PC-9 (cell line): ENCODE data around the gene ZNF469. TPM values are rescaled to one million over a fixed set of nuclear protein-coding genes. Genes with fewer than 3 reads are reported as not detected.

Source experiments
- BruUV-seq: library from RNA; stranded (reverse); fragments of 400-500 nt; replicated peaks from 2 replicates; lab custom pipeline; 2021; lab: Mats Ljungman, UMichigan
- CTCF ChIA-PET: fragments of 300-600 bp; sonication (Branson Sonifier 250); formaldehyde crosslinking; loops from one replicate; lab custom pipeline; 2022; ENCODE audit warnings: antibody characterized with exemption; lab: Charles Lee
- POLR2A ChIA-PET: fragments of 300-600 bp; sonication (Branson Sonifier 250); formaldehyde crosslinking; loops from one replicate; lab custom pipeline; 2022; ENCODE audit warnings: antibody characterized with exemption; ENCODE audit not compliant: unreplicated experiment; lab: Charles Lee
- DNase-seq, 2 experiments: peaks; one replicate each; pipeline versions ENCODE4 v3.0.0 to v3.0.0-alpha.2; 2015 to 2022; ENCODE audit warnings: mixed read lengths in 1 of 2
- H2AFZ ChIP-seq: fragments of 200-600 bp; sonication (generic); 2 replicates; pipeline ENCODE4 v1.8.1; 2017; ENCODE audit warnings: antibody characterized with exemption
- H3F3A ChIP-seq: fragments of 200-600 bp; sonication (generic); 2 replicates; pipeline ENCODE4 v1.8.1; 2017; ENCODE audit warnings: antibody characterized with exemption, mild to moderate bottlenecking, low read depth; ENCODE audit not compliant: insufficient read depth
- H3K27ac ChIP-seq: fragments of 200-600 bp; sonication (generic); 2 replicates; pipeline ENCODE4 v1.6.1; 2016; ENCODE audit warnings: mixed run types
- H3K27me3 ChIP-seq: fragments of 200-600 bp; sonication (generic); 2 replicates; pipeline ENCODE4 v1.6.1; 2016; ENCODE audit warnings: low read depth, mixed run types; ENCODE audit not compliant: insufficient read depth
- H3K36me3 ChIP-seq: fragments of 200-600 bp; sonication (generic); 2 replicates; pipeline ENCODE4 v1.6.1; 2016; ENCODE audit warnings: low read depth, mixed run types
- H3K4me1 ChIP-seq: fragments of 200-600 bp; sonication (generic); replicated peaks from 2 replicates; pipeline ENCODE4 v1.6.1; 2016; ENCODE audit warnings: mixed run types; ENCODE audit not compliant: insufficient read depth
- H3K4me2 ChIP-seq: fragments of 200-600 bp; sonication (generic); 2 replicates; pipeline ENCODE4 v1.6.1; 2017; ENCODE audit warnings: mixed run types
- H3K4me3 ChIP-seq: fragments of 200-600 bp; sonication (generic); 2 replicates; pipeline ENCODE4 v1.6.1; 2016; ENCODE audit warnings: mixed run types
- H3K79me2 ChIP-seq: fragments of 200-600 bp; sonication (generic); 2 replicates; pipeline ENCODE4 v1.6.1; 2017; ENCODE audit warnings: low read depth, mixed run types
- H3K9me2 ChIP-seq: fragments of 200-600 bp; sonication (generic); 2 replicates; pipeline ENCODE4 v1.8.1; 2017; ENCODE audit warnings: mild to moderate bottlenecking; ENCODE audit not compliant: insufficient read depth
- H3K9me3 ChIP-seq: fragments of 200-600 bp; sonication (generic); 2 replicates; pipeline ENCODE4 v1.8.1; 2016; ENCODE audit warnings: low read depth; ENCODE audit not compliant: insufficient read depth
- H4K20me1 ChIP-seq: fragments of 200-600 bp; sonication (generic); 2 replicates; pipeline ENCODE4 v1.8.1; 2017; ENCODE audit not compliant: insufficient read depth
- CTCF ChIP-seq: fragments of 200-600 bp; sonication (generic); conservative IDR thresholded peaks from 2 replicates; pipeline ENCODE4 v1.6.1; 2017; ENCODE audit warnings: mixed run types, antibody characterized with exemption, mild to moderate bottlenecking, moderate library complexity
- EZH2 ChIP-seq: fragments of 200-600 bp; sonication (generic); IDR thresholded peaks from 2 replicates; pipeline ENCODE4 v1.8.0; 2017; ENCODE audit warnings: antibody characterized with exemption, low read depth
- intact Hi-C: fragments of 100-400 bp; cut with micrococcal nuclease; formaldehyde crosslinking; loops from one replicate; pipeline ENCODE4 v1.10.0; 2022; ENCODE audit not compliant: unreplicated experiment
- total RNA-seq: library from RNA; stranded (reverse); gene quantifications from 2 replicates; pipeline ENCODE4 v1.2.3, GENCODE V29; 2021

Gene ZNF469
- total RNA-seq, 1 experiment from 2014 or later, result 9.8 TPM

GRCh38 chr16:88380619-88381018, 2.1 kb upstream of the ZNF469 start:
- BruUV-seq, result no TSS peak
- H3K27me3 ChIP-seq, result peaks cover 5% of the 10 kb centered on the region; the same call in 1 of the 2 replicates
- H3K4me1 ChIP-seq, result peaks cover 10% of the 10 kb centered on the region
- peaks cover 17% of the 10 kb centered on the region for H3F3A ChIP-seq
- DNase-seq, result no peak
- H3K36me3 ChIP-seq, result no peaks in the 10 kb centered on the region
- intact Hi-C loops, result loop anchor here (10.0 kb wide), 1 partner anchor 186 kb away; no protein-coding TSS in a partner anchor
- ChIA-PET POLR2A (no interaction called here), CTCF (no interaction called here)
- H3K9me2 ChIP-seq, result no peaks in the 10 kb centered on the region
- no peak for TF ChIP-seq CTCF
- no peak for TF ChIP-seq EZH2
- H3K79me2 ChIP-seq, result no peaks in the 10 kb centered on the region
- H3K27ac ChIP-seq, result no peak overlapping the region
- no peak overlapping the region for H2AFZ ChIP-seq
- H3K4me2 ChIP-seq, result no peak overlapping the region
- no peak overlapping the region for H3K4me3 ChIP-seq
- H4K20me1 ChIP-seq, result no peaks in the 10 kb centered on the region
- no peaks in the 10 kb centered on the region for H3K9me3 ChIP-seq

- Histone ChIP-seq H3K36me3 (no peaks in the 10 kb centered on the region), H3K9me3 (no peaks in the 10 kb centered on the region), H3K4me1 (peaks cover 10% of the 10 kb centered on the region), H3F3A (peaks cover 17% of the 10 kb centered on the region), H3K27me3 (peaks cover 5% of the 10 kb centered on the region; the same call in 1 of the 2 replicates), H3K4me2 (no peak overlapping the region), H2AFZ (no peak overlapping the region), H3K79me2 (no peaks in the 10 kb centered on the region), H3K4me3 (no peak overlapping the region), H4K20me1 (no peaks in the 10 kb centered on the region), H3K27ac (no peak overlapping the region), H3K9me2 (no peaks in the 10 kb centered on the region)
- POLR2A ChIA-PET, result no interaction called here
- no TSS peak for BruUV-seq
- TF ChIP-seq EZH2 (no peak), CTCF (no peak)
- DNase-seq, result peak; percentile 18 to 45
- intact Hi-C loops, result loop anchor here (10.0 kb wide), 1 partner anchor 187 kb away; no protein-coding TSS in a partner anchor
- CTCF ChIA-PET, result no interaction called here
These were observed 823 bp upstream of the ZNF469 start for GRCh38 chr16:88381820-88382451.

GRCh38 chr16:88383401-88384221, 852 bp downstream of the ZNF469 start:
- POLR2A ChIA-PET, result interaction anchor here (0.6 to 0.7 kb wide), 4 partner anchors 68 to 265 kb away, joined by 3 to 5 read pairs (median 4); no protein-coding TSS in a partner anchor
- intact Hi-C loops, result loop anchor here (1.0 to 10.0 kb wide), 2 partner anchors 51 to 189 kb away; no protein-coding TSS in a partner anchor

More at GRCh38 chr16:88383401-88384221, 852 bp downstream of the ZNF469 start:
- no peaks in the 10 kb centered on the region for H4K20me1 ChIP-seq
- peaks cover 22% of the 10 kb centered on the region for H3F3A ChIP-seq
- peaks cover 22% of the 10 kb centered on the region for H3K4me1 ChIP-seq
- no peaks in the 10 kb centered on the region for H3K36me3 ChIP-seq
- no peaks in the 10 kb centered on the region for H3K9me3 ChIP-seq
- no TSS peak for BruUV-seq
- CTCF ChIA-PET, result interaction anchor here (0.6 kb wide), 2 partner anchors 8 to 43 kb away, joined by 3 read pairs; no protein-coding TSS in a partner anchor
- peak in 1 of 2 experiments; percentile 63 for DNase-seq
- H3K9me2 ChIP-seq, result no peaks in the 10 kb centered on the region
- peak overlapping the region; percentile 74 for H3K4me2 ChIP-seq
- TF ChIP-seq CTCF (peak; percentile 62), EZH2 (no peak)
- peak overlapping the region; percentile 40 for H2AFZ ChIP-seq
- peaks cover 5% of the 10 kb centered on the region; the same call in 1 of the 2 replicates for H3K27me3 ChIP-seq
- no peak overlapping the region for H3K27ac ChIP-seq
- H3K79me2 ChIP-seq, result no peaks in the 10 kb centered on the region
- H3K4me3 ChIP-seq, result peak overlapping the region; percentile 60
